GM18858 (cell line): ENCODE measurements around the gene KHDC4.

ENCODE experiments used
- ATAC-seq: cut with Tn5 transposase; IDR thresholded peaks from one replicate; pipeline ENCODE4 v1.9.1; 2021; ENCODE audit not compliant: unreplicated experiment

Gene KHDC4

GRCh38 chr1:155934097-155934935, at the start of gene KHDC4:
Gene KHDC4, minus strand, starts transcription at chr1:155934413. Its CDS starts 40 bp downstream, at chr1:155934373.
- ATAC-seq, result peak; percentile 58

GRCh38 chr1:155983191-155984024, 49.2 kb upstream of the KHDC4 start:
- ATAC-seq, result no peak

GRCh38 chr1:155982106-155982505, 47.9 kb upstream of the KHDC4 start:
- no peak for ATAC-seq

GRCh38 chr1:155981266-155982088, 47.3 kb upstream of the KHDC4 start:
- ATAC-seq, result no peak

GRCh38 chr1:155979597-155980343, 45.6 kb upstream of the KHDC4 start:
- no peak for ATAC-seq

- no peak for ATAC-seq
Observed at GRCh38 chr1:155978973-155979429, 44.8 kb upstream of the KHDC4 start.

- ATAC-seq, result no peak
Observed at GRCh38 chr1:155978325-155978972, 44.2 kb upstream of the KHDC4 start, which contains the start of gene ARHGEF2. Gene ARHGEF2, minus strand, starts transcription at chr1:155978547. Its CDS starts 120 bp downstream, at chr1:155978427.

GRCh38 chr1:155977690-155978324, 43.6 kb upstream of the KHDC4 start:
- no peak for ATAC-seq

- no peak for ATAC-seq
Observed at GRCh38 chr1:155976913-155977689, 42.9 kb upstream of the KHDC4 start.

- ATAC-seq, result no peak
Observed at GRCh38 chr1:155976062-155976912, 42.1 kb upstream of the KHDC4 start.

GRCh38 chr1:155975375-155976061, 41.3 kb upstream of the KHDC4 start:
- ATAC-seq, result no peak

GRCh38 chr1:155974208-155975115, 40.2 kb upstream of the KHDC4 start:
- no peak for ATAC-seq

GRCh38 chr1:155973723-155974122, 39.5 kb upstream of the KHDC4 start:
- ATAC-seq, result no peak

- ATAC-seq, result no peak
Observed at GRCh38 chr1:155971910-155972809, 37.9 kb upstream of the KHDC4 start.
